K562 (cell line): Measurements from ENCODE around the gene CALML4. TPM values are rescaled to one million over a fixed set of nuclear protein-coding genes. Genes with fewer than 3 reads are reported as not detected.

Source experiments
- ATF1 ChIP-seq, 2 experiments: fragments of 450-650 bp in 1 of 2; IDR thresholded peaks; 2 replicates each; pipeline ENCODE4 v1.6.1; 2016; ENCODE audit warnings: missing compliant biosample characterization in 1 of 2, missing genetic modification characterization in 1 of 2
- PREB ChIP-seq: sonication (generic); formaldehyde crosslinking; IDR thresholded peaks from 2 replicates; pipeline ENCODE4 v1.8.1; 2023; ENCODE audit warnings: mild to moderate bottlenecking, missing genetic modification reagents
- REST ChIP-seq, 2 experiments: fragments of 450-650 bp; formaldehyde crosslinking in 1 of 2; IDR thresholded peaks; 2 replicates each; pipeline versions ENCODE4 v1.4.0 to v1.6.1; 2014 to 2020; ENCODE audit warnings: mild to moderate bottlenecking in 2 of 2, borderline replicate concordance in 1 of 2, low read depth in 1 of 2
- SAFB2 ChIP-seq: fragments of 200-400 bp; formaldehyde crosslinking; IDR thresholded peaks from 2 replicates; pipeline ENCODE4 v1.6.1; 2018; ENCODE audit warnings: borderline replicate concordance, low read length, low read depth, moderate library complexity; ENCODE audit not compliant: severe bottlenecking
- ZNF717 ChIP-seq: fragments of 250-450 bp; sonication (Bioruptor Pico); IDR thresholded peaks from 2 replicates; pipeline ENCODE4 v1.5.0; 2021
- polyA plus RNA-seq, 8 experiments: library from polyadenylated mRNA; depleted of rRNA in 4 of 8; stranded (reverse) in 5 of 8; unstranded in 3 of 8; fragments of >200 nt; fragmentation: Nextera tagmentation in 2 of 8; fragmentation: Illumina TruSeq in 1 of 8; extraction: Ambion mirVana in 2 of 8; extraction: Trizol in 1 of 8; gene quantifications; 2 replicates each; pipeline versions ENCODE4 v1.2.1 to v1.2.3, GENCODE V29; 2011 to 2014; ENCODE audit warnings: inconsistent platforms in 1 of 8, missing spikeins in 1 of 8
- total RNA-seq, 7 experiments: library from RNA; depleted of rRNA in 6 of 7; stranded (reverse); fragments of >200 nt in 6 of 7; fragmentation: Illumina TruSeq in 2 of 7; extraction: Trizol in 2 of 7; gene quantifications; 2 replicates each; pipeline versions ENCODE4 v1.2.1 to v1.2.3, GENCODE V29; 2011 to 2021; ENCODE audit warnings: low replicate concordance in 1 of 7

Gene CALML4
- total and polyA plus RNA-seq, 9 of the 15 experiments (the other 6 are each of a cell fraction or from before 2014, with no cell fraction given), result 2.8 to 30.6 (median 15.5) TPM

- TF ChIP-seq REST (IDR thresholded peaks at IDR 0.05; ENCODE audit: borderline replicate concordance) (no peak), REST (CRISPR knock-in tag; IDR thresholded peaks at IDR 0.05; ENCODE audit: low read depth) (no peak), ZNF717 (no peak), SAFB2 (no peak), PREB (CRISPR knock-in tag) (no peak), ATF1 (CRISPR knock-in tag; IDR thresholded peaks at IDR 0.05) (no peak), ATF1 (tag; IDR thresholded peaks at IDR 0.05) (no peak)
- TF ChIP-seq, all 486 proteins: peak for 0
Measured at GRCh38 chr15:68149059-68149458, 56.1 kb downstream of the CALML4 start (continued).
